NOMO-1 treated with dmso at 0.1 percent for 144 hours (cell line): Measurements from ENCODE around the gene IGSF9.
"Not testable (repeated sequence)": the region's sequence is repeated elsewhere in the genome, so short reads cannot be mapped to it uniquely, and the experiment has no call there.

Source experiments
- DNase-seq: peaks from one replicate; lab custom pipeline; 2025; ENCODE audit not compliant: unreplicated experiment; lab: John Stamatoyannopoulos, UW

IGSF9 gene

GRCh38 chr1:159900755-159901360 is 44.6 kb downstream of the IGSF9 start:
- no peak for DNase-seq

- DNase-seq: peak; percentile 22
Observed at GRCh38 chr1:159900086-159900680, 45.2 kb downstream of the IGSF9 start, which contains the start of gene CFAP45. TSS of gene CFAP45 (minus strand) at chr1:159900165. CDS start at chr1:159900098, 67 bp downstream.

GRCh38 chr1:159899634-159900033 is 45.8 kb downstream of the IGSF9 start:
- not testable (repeated sequence) for DNase-seq

GRCh38 chr1:159898527-159898926 is 46.9 kb downstream of the IGSF9 start:
- no peak for DNase-seq

GRCh38 chr1:159897962-159898361 is 47.5 kb downstream of the IGSF9 start:
- DNase-seq: no peak

GRCh38 chr1:159896546-159896930 is 48.9 kb downstream of the IGSF9 start:
- DNase-seq: no peak

GRCh38 chr1:159895836-159896545 is 49.4 kb downstream of the IGSF9 start:
- no peak for DNase-seq

GRCh38 chr1:159895286-159895685 is 50.1 kb downstream of the IGSF9 start:
- DNase-seq: no peak

- DNase-seq: no peak
Observed at GRCh38 chr1:159892944-159893343, 52.5 kb downstream of the IGSF9 start.

GRCh38 chr1:159891275-159892157 is 53.9 kb downstream of the IGSF9 start:
- DNase-seq: peak; percentile 59

- DNase-seq: no peak
Observed at GRCh38 chr1:159890390-159890789, 55.0 kb downstream of the IGSF9 start.

- peak; percentile 86 for DNase-seq
Observed at GRCh38 chr1:159889821-159890252, 55.6 kb downstream of the IGSF9 start.

- no peak for DNase-seq
Observed at GRCh38 chr1:159889202-159889601, 56.2 kb downstream of the IGSF9 start.

- no peak for DNase-seq
Observed at GRCh38 chr1:159884296-159884695, 61.1 kb downstream of the IGSF9 start.

GRCh38 chr1:159883134-159883533 is 62.3 kb downstream of the IGSF9 start:
- DNase-seq: no peak

- no peak for DNase-seq
Observed at GRCh38 chr1:159882527-159882862, 62.9 kb downstream of the IGSF9 start.

- no peak for DNase-seq
Observed at GRCh38 chr1:159881622-159882526, 63.5 kb downstream of the IGSF9 start.

GRCh38 chr1:159880430-159880829 is 65.0 kb downstream of the IGSF9 start:
- DNase-seq: peak; percentile 19

- DNase-seq: peak; percentile 64
Observed at GRCh38 chr1:159879977-159880376, 65.4 kb downstream of the IGSF9 start.

GRCh38 chr1:159879136-159879535 is 66.3 kb downstream of the IGSF9 start:
- DNase-seq: no peak
